Measurements from ENCODE around the gene SLC22A1. TPM values are rescaled to one million over a fixed set of nuclear protein-coding genes. Genes with fewer than 3 reads are reported as not detected.

SLC22A1 gene
- total RNA-seq, 1 donor from 2014 or later, result 3.2 TPM

DNA sequence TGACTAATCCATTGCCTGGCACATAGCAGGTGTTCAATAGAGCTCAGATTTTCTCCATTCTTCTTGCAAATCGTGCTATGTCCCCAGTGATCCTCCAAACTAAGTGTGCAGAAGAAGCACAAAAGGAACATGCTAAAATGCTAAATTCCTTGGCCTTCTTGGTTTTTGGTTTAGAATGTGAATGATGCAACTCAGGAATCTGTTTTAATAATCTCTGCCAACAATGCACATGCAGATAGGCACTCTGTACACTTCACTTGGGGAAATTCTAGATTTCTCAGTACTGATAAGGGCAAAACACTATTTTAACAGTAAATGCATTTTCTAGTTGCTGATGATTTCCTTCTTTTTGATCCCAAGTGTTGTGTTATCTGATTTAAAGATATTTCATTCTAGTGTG, 35.2 kb downstream of the SLC22A1 start:
- Mint-ChIP-seq H3K4me1 (ENCODE audit: low read depth, unreplicated experiment) (no peaks in the 10 kb centered on the region), H3K27me3 (ENCODE audit: low read depth, unreplicated experiment) (no peaks in the 10 kb centered on the region), H3K36me3 (ENCODE audit: low read depth, unreplicated experiment) (peaks cover 21% of the 10 kb centered on the region), H3K4me3 (ENCODE audit: unreplicated experiment) (no peak overlapping the region), H3K27ac (ENCODE audit: unreplicated experiment) (no peak overlapping the region), H3K9me3 (ENCODE audit: unreplicated experiment) (no peaks in the 10 kb centered on the region)
- no peak overlapping the region for H2AFZ ChIP-seq (ENCODE audit: low read depth, low read length)
- peaks cover 2% of the 10 kb centered on the region for H3K9me3 ChIP-seq (ENCODE audit: insufficient read depth, low read depth, low read length)
- peak; percentile 28 for DNase-seq (ENCODE audit: low read depth)
- no peak overlapping the region for H3K27ac ChIP-seq (ENCODE audit: low read depth, low read length)
- no peaks in the 10 kb centered on the region for H4K20me1 ChIP-seq (ENCODE audit: insufficient read depth, low read length)
- no peak for FAIRE-seq
- H3K9ac ChIP-seq (ENCODE audit: low read length), result no peak overlapping the region
- TF ChIP-seq, protein P1, sequence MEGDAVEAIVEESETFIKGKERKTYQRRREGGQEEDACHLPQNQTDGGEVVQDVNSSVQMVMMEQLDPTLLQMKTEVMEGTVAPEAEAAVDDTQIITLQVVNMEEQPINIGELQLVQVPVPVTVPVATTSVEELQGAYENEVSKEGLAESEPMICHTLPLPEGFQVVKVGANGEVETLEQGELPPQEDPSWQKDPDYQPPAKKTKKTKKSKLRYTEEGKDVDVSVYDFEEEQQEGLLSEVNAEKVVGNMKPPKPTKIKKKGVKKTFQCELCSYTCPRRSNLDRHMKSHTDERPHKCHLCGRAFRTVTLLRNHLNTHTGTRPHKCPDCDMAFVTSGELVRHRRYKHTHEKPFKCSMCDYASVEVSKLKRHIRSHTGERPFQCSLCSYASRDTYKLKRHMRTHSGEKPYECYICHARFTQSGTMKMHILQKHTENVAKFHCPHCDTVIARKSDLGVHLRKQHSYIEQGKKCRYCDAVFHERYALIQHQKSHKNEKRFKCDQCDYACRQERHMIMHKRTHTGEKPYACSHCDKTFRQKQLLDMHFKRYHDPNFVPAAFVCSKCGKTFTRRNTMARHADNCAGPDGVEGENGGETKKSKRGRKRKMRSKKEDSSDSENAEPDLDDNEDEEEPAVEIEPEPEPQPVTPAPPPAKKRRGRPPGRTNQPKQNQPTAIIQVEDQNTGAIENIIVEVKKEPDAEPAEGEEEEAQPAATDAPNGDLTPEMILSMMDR (IDR thresholded peaks at IDR 0.05; ENCODE audit: insufficient read depth, low read depth, low read length), result no peak
- no peak for TF ChIP-seq EZH2 (IDR thresholded peaks at IDR 0.05; ENCODE audit: insufficient read depth, low read length)
- no peaks in the 10 kb centered on the region for H3K4me1 ChIP-seq (ENCODE audit: insufficient read depth, low read length)
- no peaks in the 10 kb centered on the region for H3K36me3 ChIP-seq (ENCODE audit: insufficient read depth, low read length)
- no peak overlapping the region for H3K4me3 ChIP-seq (ENCODE audit: insufficient read depth, low read depth, low read length)
- no peak overlapping the region for H3K4me2 ChIP-seq (ENCODE audit: low read length)
- no peaks in the 10 kb centered on the region for H3K27me3 ChIP-seq (ENCODE audit: insufficient read depth, low read length)
- H3K79me2 ChIP-seq (ENCODE audit: insufficient read depth, low read length), result no peaks in the 10 kb centered on the region

DNA sequence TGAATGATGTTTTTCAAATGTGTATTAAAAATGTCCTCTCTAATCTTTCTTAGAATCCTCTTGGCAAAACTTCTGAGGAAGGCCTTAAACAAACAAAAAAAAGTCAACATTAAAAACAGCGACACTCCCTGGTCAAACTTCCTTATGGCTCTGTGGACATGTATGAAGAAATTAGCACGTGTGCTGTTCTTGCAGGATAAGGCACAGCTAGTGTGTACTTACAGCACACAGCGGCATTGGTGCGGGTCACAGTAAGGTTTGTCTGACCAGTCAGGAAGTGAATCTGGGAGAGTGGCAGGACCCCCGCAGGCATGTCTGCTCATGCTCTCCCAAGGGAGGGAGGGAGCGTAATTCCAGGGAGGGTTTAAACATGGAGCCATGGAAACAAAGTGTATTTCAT, 38.8 kb downstream of the SLC22A1 start:
- peaks cover 8% of the 10 kb centered on the region for H3K36me3 Mint-ChIP-seq (ENCODE audit: low read depth, unreplicated experiment)
- no peaks in the 10 kb centered on the region for H3K4me1 Mint-ChIP-seq (ENCODE audit: low read depth, unreplicated experiment)
- no peaks in the 10 kb centered on the region for H4K20me1 ChIP-seq (ENCODE audit: insufficient read depth, low read length)
- H3K4me2 ChIP-seq (ENCODE audit: low read length), result no peak overlapping the region
- no peak overlapping the region for H3K9ac ChIP-seq (ENCODE audit: low read length)
- FAIRE-seq (no peak), DNase-seq (ENCODE audit: low read depth) (no peak)
- no peaks in the 10 kb centered on the region for H3K79me2 ChIP-seq (ENCODE audit: insufficient read depth, low read length)
- no peak overlapping the region for H2AFZ ChIP-seq (ENCODE audit: low read depth, low read length)
- no peak overlapping the region for H3K4me3 Mint-ChIP-seq (ENCODE audit: unreplicated experiment)
- H3K27ac ChIP-seq (ENCODE audit: low read depth, low read length), result no peak overlapping the region
- H3K4me1 ChIP-seq (ENCODE audit: insufficient read depth, low read length), result no peaks in the 10 kb centered on the region
- TF ChIP-seq EZH2 (IDR thresholded peaks at IDR 0.05; ENCODE audit: insufficient read depth, low read length), result no peak
- TF ChIP-seq, protein P1 (IDR thresholded peaks at IDR 0.05; ENCODE audit: insufficient read depth, low read depth, low read length), result peak; percentile 6
- H3K27me3 ChIP-seq (ENCODE audit: insufficient read depth, low read length), result no peaks in the 10 kb centered on the region
- H3K27me3 Mint-ChIP-seq (ENCODE audit: low read depth, unreplicated experiment), result peaks cover 2% of the 10 kb centered on the region
- H3K4me3 ChIP-seq (ENCODE audit: insufficient read depth, low read depth, low read length), result no peak overlapping the region
- H3K36me3 ChIP-seq (ENCODE audit: insufficient read depth, low read length), result no peaks in the 10 kb centered on the region
- H3K9me3 Mint-ChIP-seq (ENCODE audit: unreplicated experiment), result peaks cover 2% of the 10 kb centered on the region
- no peak overlapping the region for H3K27ac Mint-ChIP-seq (ENCODE audit: unreplicated experiment)
- no peaks in the 10 kb centered on the region for H3K9me3 ChIP-seq (ENCODE audit: insufficient read depth, low read depth, low read length)

- FAIRE-seq, result no peak
Observed at GRCh38 chr6:160160929-160161646, 39.5 kb downstream of the SLC22A1 start.

More at GRCh38 chr6:160160929-160161646, 39.5 kb downstream of the SLC22A1 start:
- peaks cover 7% of the 10 kb centered on the region for H3K36me3 Mint-ChIP-seq (ENCODE audit: low read depth, unreplicated experiment)
- Histone ChIP-seq H3K27ac (ENCODE audit: low read depth, low read length) (no peak overlapping the region), H3K4me3 (ENCODE audit: insufficient read depth, low read depth, low read length) (no peak overlapping the region), H4K20me1 (ENCODE audit: insufficient read depth, low read length) (no peaks in the 10 kb centered on the region), H3K36me3 (ENCODE audit: insufficient read depth, low read length) (no peaks in the 10 kb centered on the region), H3K27me3 (ENCODE audit: insufficient read depth, low read length) (no peaks in the 10 kb centered on the region), H2AFZ (ENCODE audit: low read depth, low read length) (no peak overlapping the region), H3K79me2 (ENCODE audit: insufficient read depth, low read length) (no peaks in the 10 kb centered on the region), H3K9ac (ENCODE audit: low read length) (no peak overlapping the region), H3K9me3 (ENCODE audit: insufficient read depth, low read depth, low read length) (no peaks in the 10 kb centered on the region), H3K4me1 (ENCODE audit: insufficient read depth, low read length) (no peaks in the 10 kb centered on the region), H3K4me2 (ENCODE audit: low read length) (no peak overlapping the region)
- TF ChIP-seq, protein P1 (IDR thresholded peaks at IDR 0.05; ENCODE audit: insufficient read depth, low read depth, low read length), result no peak
- no peak for TF ChIP-seq EZH2 (IDR thresholded peaks at IDR 0.05; ENCODE audit: insufficient read depth, low read length)
- no peak overlapping the region for H3K27ac Mint-ChIP-seq (ENCODE audit: unreplicated experiment)
- H3K4me3 Mint-ChIP-seq (ENCODE audit: unreplicated experiment), result no peak overlapping the region
- peaks cover 2% of the 10 kb centered on the region for H3K27me3 Mint-ChIP-seq (ENCODE audit: low read depth, unreplicated experiment)
- no peak for DNase-seq (ENCODE audit: low read depth)
- no peaks in the 10 kb centered on the region for H3K4me1 Mint-ChIP-seq (ENCODE audit: low read depth, unreplicated experiment)
- H3K9me3 Mint-ChIP-seq (ENCODE audit: unreplicated experiment), result peaks cover 2% of the 10 kb centered on the region

Measured in astrocyte (in vitro differentiated cells and primary cell).